GM18907 (cell line): ENCODE measurements around the gene KBTBD13.

Experiments used
- ATAC-seq: cut with Tn5 transposase; IDR thresholded peaks from one replicate; pipeline ENCODE4 v1.9.1; 2021; ENCODE audit warnings: mild to moderate bottlenecking, moderate library complexity; ENCODE audit not compliant: unreplicated experiment

KBTBD13 gene

DNA sequence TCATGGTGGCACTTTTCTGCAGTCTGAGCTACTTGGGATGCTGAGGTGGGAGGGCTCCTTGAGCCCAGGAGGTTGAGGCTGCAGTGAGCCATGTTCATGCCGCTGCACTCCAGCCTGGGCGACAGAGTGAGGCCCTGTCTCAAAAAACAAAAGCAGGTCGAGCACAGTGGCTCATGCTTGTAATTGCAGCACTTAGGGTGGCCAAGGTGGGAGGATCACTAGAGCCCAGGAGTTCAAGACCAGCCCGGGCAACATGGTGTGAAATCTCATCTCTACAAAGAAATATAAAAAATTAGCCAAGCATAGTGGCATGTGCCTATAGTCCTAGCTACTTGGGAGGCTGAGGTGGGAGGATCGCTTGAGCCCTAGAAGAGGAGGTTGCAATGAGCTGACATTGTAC is 28.5 kb downstream of the KBTBD13 start:
- ATAC-seq = no peak

DNA sequence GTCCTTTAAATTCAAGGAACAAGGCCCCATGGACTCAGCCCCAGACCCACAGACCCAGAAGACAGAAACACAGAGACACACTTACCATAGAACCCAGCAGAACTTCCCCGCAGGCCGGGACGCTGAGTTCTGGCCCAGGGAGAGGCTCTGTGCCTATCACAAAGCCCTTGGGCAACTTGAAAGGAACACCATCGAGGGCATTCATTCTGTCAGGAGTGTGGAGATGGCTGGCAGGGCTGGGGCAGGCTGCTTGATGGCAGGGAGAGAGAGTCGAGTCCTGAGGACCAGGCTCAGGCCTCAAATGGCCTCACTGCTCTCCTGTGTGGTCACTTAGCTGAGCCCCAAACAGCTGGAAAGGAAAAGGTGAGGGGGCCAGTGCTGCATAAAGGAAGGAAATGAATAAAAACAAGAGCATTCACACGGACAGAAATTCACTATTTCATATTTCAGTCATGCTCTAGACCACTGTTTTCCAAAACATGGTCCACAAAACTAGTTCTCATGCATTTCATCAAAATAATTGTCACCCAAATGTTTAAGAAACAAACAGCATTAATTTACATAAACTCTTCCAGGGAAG is 29.6 kb downstream of the KBTBD13 start:
- ATAC-seq = no peak

DNA sequence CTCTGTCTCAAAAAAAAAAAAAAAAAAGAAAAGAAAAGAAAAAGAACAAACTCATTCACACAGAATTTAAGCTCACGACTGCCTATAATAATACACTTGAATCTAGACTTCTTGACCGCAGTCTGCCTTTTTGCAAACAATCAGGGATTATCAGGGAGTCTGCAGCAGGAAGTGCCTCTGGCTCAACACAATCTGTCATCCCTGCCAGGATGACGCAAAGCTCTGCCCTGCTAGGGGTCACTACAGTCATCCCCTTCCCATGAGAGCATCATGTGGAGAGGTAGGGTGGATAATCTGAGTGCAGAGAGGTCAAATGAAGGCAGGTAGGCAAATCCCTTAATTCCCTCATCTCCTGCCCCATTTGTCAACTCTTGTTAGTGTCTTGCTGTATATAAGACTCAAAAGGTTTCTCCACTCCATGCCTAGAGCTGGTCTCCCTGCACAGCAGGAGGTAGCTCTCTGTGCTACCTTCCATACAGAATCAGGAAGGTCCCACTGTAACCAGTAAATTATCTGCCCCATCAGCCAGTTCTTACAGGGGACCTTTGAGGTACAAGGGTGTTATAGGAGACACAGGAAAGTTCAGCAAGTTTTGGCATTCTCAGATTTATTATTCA is 34.2 kb downstream of the KBTBD13 start:
- ATAC-seq = no peak

DNA sequence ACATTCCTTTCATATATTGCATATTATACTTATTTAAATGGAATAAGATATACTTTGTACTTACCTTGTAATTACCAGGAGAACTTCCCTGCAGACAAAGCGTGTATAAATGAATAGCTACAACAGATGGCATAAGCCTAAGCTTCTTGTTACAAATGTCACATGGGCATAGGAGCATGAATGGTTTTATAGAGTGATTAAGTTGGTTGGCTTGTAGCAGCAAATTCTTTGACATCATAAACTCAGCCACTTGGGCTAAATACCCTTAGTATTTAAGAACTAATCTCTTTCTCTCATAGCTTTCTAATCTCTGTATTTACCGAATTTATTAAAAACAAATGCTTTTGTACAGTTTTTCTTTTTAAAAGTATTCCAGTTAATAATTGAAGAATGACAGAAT is 38.5 kb downstream of the KBTBD13 start, which contains the start of gene UBAP1L:
Gene UBAP1L (minus strand): TSS at position 115 of the 400 bp plus-strand sequence. CDS start 8,985 bp downstream, outside the sequence.
- ATAC-seq = no peak

DNA sequence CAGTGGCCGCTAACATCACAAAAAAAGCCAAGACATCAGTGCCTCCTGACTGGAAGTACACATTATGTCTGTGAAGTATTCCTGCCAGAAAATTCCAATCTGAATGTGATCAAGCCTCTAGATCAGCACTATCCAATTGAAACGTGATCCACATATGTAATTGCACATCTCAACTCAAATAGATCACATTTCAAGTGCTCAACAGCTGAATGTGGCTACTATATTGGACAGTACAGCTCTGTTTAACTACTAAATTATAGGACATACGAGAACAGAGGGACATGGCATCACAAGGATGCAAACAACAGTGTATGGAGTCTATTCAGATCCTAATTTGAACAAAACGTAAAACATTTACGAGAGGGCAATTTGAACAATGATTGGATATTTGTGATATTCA is 39.0 kb downstream of the KBTBD13 start:
- no peak for ATAC-seq
